ENCODE data around the gene KHDRBS1.
"Not testable (repeated sequence)": the region's sequence is repeated elsewhere in the genome, so short reads cannot be mapped to it uniquely, and the experiment has no call there.

The KHDRBS1 gene

DNA sequence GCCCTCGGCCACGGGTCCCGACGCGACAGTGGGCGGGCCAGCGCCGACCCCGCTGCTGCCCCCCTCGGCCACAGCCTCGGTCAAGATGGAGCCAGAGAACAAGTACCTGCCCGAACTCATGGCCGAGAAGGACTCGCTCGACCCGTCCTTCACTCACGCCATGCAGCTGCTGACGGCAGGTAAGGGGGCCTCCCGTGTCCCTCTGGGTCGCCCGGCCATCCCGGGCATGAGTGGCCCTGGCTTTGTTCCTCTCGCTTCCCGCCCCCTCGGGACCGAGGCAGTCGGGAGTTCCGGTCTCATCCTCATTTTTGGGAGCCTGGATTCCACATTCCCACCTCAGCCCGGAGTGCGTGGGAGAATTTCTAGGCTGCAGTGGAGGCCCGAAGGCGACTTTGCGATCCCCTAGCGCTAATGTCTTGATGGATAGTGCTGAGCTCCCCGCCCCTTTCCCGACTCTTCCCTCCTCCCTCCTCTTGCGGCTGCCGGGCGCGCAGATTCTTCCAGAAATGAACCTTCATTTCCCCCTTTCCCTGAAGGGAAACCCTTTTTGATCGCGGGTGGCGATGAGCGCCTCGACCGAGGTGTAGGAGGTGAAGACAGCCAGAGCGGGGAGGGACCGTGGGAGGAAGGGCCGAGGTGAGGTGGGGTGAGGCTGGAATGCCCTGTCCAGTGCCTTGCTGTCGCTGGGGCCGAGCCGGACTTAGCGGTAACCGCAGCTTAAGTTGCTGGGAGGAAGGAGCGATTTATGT is 705 bp downstream of the KHDRBS1 start:
- no peak for DNase-seq (ENCODE audit: low read depth)

DNA sequence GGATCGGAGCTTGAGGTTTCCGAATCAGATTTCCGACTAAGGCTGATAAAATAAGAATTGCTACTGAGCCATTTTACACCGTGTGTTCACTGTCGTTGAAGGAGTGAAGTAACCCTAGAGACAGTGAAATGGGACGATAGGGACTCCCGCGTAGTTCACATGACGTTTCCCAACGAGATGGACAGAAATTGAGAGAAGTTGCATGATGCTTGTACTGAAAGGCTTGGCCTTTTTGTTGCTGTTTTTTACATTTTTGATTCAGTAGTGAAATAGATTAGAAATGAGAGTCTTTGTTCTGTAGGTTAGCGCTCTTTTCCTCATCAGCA is 1.2 kb downstream of the KHDRBS1 start:
- DNase-seq (ENCODE audit: low read depth) = no peak

DNA sequence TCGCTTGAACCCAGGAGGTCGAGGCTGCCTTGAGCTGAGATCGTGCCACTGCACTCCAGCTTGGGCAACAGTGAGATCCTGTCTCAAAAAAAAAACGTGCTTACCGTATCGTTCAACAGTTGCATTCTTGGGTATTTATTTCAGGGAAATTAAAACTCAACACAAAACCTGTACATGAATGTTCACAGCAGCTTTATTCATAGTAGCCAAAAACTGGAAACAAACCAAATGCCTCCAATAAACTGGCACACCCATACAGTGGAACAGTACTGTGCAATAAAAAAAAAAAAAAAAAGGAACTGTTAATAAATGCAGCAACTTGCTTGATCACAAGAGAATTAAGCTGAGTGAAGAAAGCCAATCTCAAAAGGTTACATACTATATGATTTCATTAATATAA is 6.7 kb downstream of the KHDRBS1 start:
- no peak for DNase-seq (ENCODE audit: low read depth)

DNA sequence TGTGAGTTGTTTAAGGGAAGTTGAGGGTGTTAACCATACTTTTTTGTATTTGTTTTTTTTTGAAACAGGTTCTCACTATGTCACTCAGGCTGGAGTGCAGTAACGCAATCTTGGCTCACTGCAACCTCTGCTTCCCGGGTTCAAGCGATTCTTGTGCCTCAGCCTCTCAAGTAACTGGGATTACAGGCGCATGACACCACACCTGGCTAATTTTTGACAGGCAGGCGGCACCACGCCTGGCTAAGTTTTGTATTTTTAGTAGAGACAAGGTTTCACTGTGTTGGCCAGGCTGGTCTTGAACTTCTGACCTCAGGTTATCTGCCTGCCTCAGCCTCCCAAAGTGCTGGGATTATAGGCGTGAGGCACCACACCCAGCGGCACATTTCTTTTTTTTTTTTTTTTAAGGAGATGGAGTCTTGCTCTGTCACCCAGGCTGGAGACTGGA is 7.9 kb downstream of the KHDRBS1 start:
- DNase-seq (ENCODE audit: low read depth) = not testable (repeated sequence)

DNA sequence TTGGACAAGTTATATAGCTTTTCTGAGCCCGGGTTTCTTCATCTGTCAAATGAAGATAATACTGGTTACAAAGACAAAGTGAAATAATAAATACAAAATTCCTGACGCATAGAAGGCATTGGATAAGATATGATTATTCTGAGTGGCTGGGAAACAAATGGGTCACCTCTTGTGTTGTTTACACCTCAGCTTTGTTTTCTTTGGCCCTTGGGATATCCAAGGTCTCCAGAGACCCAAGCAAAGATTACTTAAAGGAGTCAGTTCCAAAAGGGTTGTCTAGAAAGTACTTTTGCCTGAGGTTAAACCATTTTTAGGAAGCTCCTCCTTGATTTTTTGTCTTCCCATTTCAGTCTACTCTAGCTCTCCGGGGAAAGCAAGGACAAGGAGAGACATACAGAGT is 9.7 kb downstream of the KHDRBS1 start:
- no peak for DNase-seq (ENCODE audit: low read depth)

DNA sequence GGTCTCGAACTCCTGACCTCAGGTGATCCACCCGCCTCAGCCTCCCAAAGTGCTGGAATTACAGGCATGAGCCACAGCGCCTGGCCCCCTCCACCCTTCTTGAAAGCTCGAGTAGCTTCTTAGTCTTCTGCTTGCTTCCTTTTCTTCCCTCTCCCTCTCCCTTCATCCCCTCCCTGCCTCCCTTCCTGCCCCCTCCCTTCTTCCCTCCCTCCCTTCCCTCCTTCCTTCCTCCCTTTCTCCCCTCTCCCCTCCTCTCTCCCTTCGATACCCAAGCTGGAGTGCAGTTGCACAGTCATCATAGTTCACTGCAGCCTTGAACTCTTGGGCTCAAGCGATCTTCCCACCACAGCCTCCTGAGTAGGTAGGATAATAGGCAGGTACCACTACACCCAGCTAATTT is 11.8 kb downstream of the KHDRBS1 start:
- no peak for DNase-seq (ENCODE audit: low read depth)

GRCh38 chr1:32028746-32029145 is 15.1 kb downstream of the KHDRBS1 start:
- no peak for DNase-seq (ENCODE audit: low read depth)

- peak; percentile 50 for DNase-seq (ENCODE audit: low read depth)
Observed at GRCh38 chr1:32031578-32032274, 18.1 kb downstream of the KHDRBS1 start.

DNA sequence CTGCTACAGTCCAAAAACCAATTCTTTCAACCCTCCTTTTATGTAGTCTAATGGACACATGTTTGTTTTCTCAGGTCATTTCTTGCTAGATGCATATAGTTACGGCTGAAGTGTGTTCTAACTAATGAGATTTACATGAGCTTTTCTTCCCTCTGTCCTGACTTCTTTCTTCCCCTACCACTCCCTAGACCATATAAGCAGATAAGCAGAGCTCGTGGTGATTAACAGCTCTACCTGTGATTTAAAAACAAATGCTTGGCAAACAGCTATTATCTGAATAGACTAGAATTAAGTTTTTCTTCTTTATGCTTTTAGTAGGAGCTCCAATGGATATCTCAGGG is 18.6 kb downstream of the KHDRBS1 start:
- no peak for DNase-seq (ENCODE audit: low read depth)

- DNase-seq (ENCODE audit: low read depth) = no peak
Observed at GRCh38 chr1:32035119-32035518, 21.5 kb downstream of the KHDRBS1 start.

DNA sequence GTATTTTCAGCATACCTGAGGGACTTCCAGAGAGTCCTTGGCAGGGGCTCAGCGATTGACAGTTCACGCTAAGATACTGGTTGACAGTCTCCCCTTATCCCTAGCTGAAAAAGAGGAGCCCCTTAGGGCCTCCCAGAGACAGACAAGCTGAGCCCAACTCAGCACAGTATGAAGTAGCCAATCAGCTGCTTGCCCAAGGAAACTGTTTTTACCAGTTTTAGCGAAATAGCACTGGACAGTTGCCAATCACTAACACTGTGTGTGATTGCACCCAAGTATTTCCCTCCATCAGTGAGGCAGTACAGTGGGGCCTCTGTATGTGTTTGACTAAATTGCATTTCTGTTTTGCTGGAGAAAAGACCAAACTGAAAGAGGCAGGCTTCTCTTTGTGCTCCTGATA is 27.0 kb downstream of the KHDRBS1 start:
- DNase-seq (ENCODE audit: low read depth) = no peak

- DNase-seq (ENCODE audit: low read depth) = no peak
Observed at GRCh38 chr1:32042330-32042729, 28.7 kb downstream of the KHDRBS1 start.

- no peak for DNase-seq (ENCODE audit: low read depth)
Observed at GRCh38 chr1:32044234-32044633, 30.6 kb downstream of the KHDRBS1 start.

- no peak for DNase-seq (ENCODE audit: low read depth)
Observed at GRCh38 chr1:32045772-32046171, 32.1 kb downstream of the KHDRBS1 start.

- DNase-seq (ENCODE audit: low read depth) = no peak
Observed at GRCh38 chr1:32047701-32048100, 34.0 kb downstream of the KHDRBS1 start.

DNA sequence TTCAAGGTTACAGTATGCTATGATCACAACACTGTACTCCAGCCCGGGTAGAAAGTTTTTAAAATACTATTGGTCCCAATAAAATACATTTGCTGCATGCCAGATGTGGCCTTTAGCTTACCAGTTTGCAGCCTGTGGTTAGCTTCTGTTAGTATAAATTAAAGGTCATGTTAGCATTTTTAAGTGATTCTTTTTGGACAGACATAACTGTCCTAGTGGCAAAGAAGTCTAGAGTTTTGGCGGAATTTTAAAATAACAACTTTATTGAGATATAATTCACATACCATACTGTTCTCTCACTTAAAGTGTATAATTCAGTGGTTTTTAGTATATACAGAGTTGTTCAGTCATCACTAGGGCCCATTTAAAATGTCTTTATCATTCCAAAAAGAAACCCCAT is 34.8 kb downstream of the KHDRBS1 start:
- DNase-seq (ENCODE audit: low read depth) = no peak

GRCh38 chr1:32051706-32052105 is 38.0 kb downstream of the KHDRBS1 start:
- no peak for DNase-seq (ENCODE audit: low read depth)

- no peak for DNase-seq (ENCODE audit: low read depth)
Observed at GRCh38 chr1:32052887-32053286, 39.2 kb downstream of the KHDRBS1 start.

- no peak for DNase-seq (ENCODE audit: low read depth)
Observed at GRCh38 chr1:32055416-32055815, 41.7 kb downstream of the KHDRBS1 start.

- DNase-seq (ENCODE audit: low read depth) = no peak
Observed at GRCh38 chr1:32056598-32056997, 42.9 kb downstream of the KHDRBS1 start.

- DNase-seq (ENCODE audit: low read depth) = no peak
Observed at GRCh38 chr1:32060914-32061313, 47.2 kb downstream of the KHDRBS1 start.

GRCh38 chr1:32062867-32063230 is 49.2 kb downstream of the KHDRBS1 start:
- no peak for DNase-seq (ENCODE audit: low read depth)

DNA sequence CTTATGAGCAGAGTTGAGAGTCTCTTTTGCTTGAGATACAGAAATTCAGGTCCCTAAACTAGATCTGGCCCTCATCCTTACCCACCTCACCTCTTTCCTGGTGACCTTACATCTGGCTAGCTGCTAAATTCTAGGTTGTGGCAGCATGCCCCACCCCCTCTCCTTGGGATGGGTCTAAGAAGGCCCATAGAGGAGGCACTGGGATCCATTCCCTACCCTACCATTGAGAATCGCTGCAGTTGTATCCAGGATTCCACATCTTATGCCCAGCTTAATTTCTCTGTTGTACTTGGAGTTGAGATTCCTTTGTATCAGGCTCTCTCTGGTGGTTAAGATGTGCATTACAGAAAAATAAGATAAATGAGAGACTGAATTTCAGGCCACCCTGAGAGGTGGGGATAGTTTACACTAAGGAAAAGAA is 49.6 kb downstream of the KHDRBS1 start:
- DNase-seq (ENCODE audit: low read depth) = no peak
